HG03575 (cell line): ENCODE results near the gene PRKCE.
"Not testable (repeated sequence)": the region's sequence is repeated elsewhere in the genome, so short reads cannot be mapped to it uniquely, and the experiment has no call there.

Source experiments
- ATAC-seq: cut with Tn5 transposase; IDR thresholded peaks from one replicate; pipeline ENCODE4 v1.9.1; 2021; ENCODE audit not compliant: unreplicated experiment, insufficient number of reproducible peaks, low FRiP score; ENCODE audit errors: extremely low read depth

The PRKCE gene

DNA sequence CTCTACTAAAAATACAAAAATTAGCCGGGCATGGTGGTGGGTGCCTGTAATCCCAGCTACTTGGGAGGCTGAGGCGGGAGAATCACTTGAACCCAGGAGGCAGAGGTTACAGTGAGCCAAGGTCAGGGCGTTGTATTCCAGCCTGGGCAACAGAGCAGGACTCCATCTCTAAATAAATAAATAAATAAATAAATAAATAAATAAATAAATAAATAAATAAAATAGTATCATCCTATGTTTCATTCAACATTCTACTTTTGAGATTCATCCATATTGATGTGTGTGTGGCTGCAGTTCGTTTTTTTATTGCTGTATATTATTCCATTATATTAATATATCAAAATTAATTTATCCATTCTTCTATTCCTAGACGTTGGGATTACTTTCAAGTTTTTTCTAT, 207.4 kb downstream of the PRKCE start:
- ATAC-seq = not testable (repeated sequence)

- no peak for ATAC-seq
Observed at GRCh38 chr2:45859682-45860081, 208.2 kb downstream of the PRKCE start.

- no peak for ATAC-seq
Observed at GRCh38 chr2:45860136-45861121, 209.0 kb downstream of the PRKCE start.

GRCh38 chr2:45862843-45863242, 211.4 kb downstream of the PRKCE start:
- no peak for ATAC-seq

DNA sequence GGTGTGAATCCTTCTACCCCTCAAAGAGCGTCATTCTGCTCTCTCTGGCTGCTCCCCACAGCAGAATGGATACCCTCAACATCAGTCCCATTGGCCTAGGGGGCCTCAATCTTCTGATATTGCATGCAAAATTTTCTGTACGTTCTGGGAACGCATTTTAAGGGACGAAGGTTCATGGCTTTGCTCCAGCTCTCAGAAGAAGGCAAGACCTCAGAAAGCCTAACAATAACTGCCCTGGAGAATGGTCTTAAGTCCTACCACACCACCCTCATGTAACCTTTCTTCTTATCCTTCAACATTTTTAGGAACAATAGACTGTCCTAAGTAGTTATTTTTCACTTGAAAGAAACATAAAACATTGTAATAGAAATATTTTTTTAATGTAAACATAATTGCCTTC, 212.6 kb downstream of the PRKCE start:
- no peak for ATAC-seq

GRCh38 chr2:45867349-45867748, 215.9 kb downstream of the PRKCE start:
- no peak for ATAC-seq

DNA sequence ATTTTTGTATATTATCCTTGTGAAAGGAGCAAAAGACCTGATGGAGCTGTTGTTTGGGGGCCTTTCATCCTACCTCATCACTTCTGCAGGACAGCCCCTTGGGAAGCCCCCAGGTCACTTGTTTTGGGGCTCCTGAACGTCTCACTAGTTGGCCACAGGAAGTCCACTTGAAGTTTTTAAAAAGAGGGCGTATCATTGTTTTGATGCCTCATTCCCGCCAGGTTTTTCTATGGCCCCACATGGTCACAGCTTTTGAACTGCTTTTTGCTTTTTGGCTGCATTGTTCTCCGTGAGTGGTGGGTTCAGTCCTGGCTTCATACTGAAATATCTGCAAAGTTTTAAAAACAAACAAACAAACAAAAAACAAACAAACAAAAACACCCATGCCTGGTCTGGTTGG, 216.3 kb downstream of the PRKCE start:
- no peak for ATAC-seq

- no peak for ATAC-seq
Observed at GRCh38 chr2:45869165-45869501, 217.7 kb downstream of the PRKCE start.

GRCh38 chr2:45871025-45871424, 219.6 kb downstream of the PRKCE start:
- no peak for ATAC-seq

DNA sequence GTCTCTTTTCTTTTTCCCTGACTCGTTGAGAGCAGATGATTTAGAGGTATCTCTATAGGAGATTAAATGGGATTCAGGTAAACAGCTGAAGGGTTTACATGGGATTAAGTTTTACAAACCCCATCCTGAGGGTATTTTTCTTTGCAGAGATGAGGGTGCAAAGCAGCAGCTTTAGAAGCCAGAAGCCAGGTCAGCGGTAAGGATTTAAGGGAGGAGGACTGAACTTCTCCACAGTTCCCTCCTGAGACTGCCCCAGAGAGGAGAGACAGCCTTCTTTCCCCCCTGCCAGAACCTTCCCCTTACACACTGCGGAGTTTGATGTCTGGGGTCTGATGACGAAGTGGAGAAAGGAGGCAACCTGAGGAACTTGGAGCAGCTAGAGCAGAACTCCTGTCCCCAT, 220.1 kb downstream of the PRKCE start:
- no peak for ATAC-seq

DNA sequence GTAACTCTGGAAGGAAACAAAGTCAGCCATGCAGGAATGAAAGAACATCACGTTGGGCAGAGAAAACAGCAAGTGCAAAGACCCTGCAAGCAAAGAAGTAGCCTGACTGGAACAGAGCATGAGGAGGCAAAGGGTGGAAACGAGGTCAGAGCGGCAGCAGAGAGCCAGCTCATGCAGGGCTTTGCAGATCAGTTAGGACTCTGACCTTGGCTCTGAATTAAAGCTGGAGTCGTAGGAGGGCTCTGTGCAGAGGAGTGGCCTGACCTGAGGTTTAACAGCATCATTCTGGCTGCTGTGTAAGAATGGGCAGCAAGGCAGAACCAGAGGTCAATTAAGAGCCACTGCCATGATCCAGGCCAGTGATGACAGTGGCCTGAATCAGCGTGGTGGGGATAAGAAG, 220.7 kb downstream of the PRKCE start:
- ATAC-seq = no peak

- no peak for ATAC-seq
Observed at GRCh38 chr2:45874344-45874743, 222.9 kb downstream of the PRKCE start.

DNA sequence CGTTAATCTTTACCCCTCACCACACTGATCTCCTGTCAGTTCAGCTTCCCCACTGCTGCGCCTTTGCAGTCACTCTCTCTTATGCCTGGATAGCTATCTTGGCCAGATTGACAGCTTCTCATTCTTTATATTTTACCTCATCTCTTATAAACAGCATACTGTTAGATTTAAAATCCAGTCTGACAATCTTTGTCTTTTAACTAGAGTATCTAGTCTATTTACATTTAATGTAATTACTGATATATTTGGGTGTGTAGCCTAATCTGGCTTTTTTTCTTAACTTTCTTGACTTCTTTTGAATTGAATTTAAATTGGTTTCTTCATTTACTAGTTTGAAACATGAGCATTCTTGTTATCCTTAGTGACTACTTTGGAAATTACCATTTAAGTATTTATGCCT, 225.1 kb downstream of the PRKCE start:
- no peak for ATAC-seq

GRCh38 chr2:45879406-45879805, 227.9 kb downstream of the PRKCE start:
- no peak for ATAC-seq

GRCh38 chr2:45879936-45880335, 228.5 kb downstream of the PRKCE start:
- no peak for ATAC-seq

- ATAC-seq = no peak
Observed at GRCh38 chr2:45881970-45882581, 230.6 kb downstream of the PRKCE start.

- ATAC-seq = no peak
Observed at GRCh38 chr2:45882707-45883602, 231.5 kb downstream of the PRKCE start.

GRCh38 chr2:45883603-45884000, 232.1 kb downstream of the PRKCE start:
- no peak for ATAC-seq

- no peak for ATAC-seq
Observed at GRCh38 chr2:45884126-45884525, 232.7 kb downstream of the PRKCE start.
